DND-41 (cell line): ENCODE results near the gene SNX19.

Source experiments
- ATAC-seq: fragments of 200-7000 bp; cut with Tn5 transposase; 3 replicates; pipeline ENCODE4 v1.9.1; 2021; ENCODE audit warnings: low read depth; ENCODE audit not compliant: insufficient read depth
- DNase-seq: peaks from one replicate; pipeline ENCODE4 v3.0.0-alpha.2; 2020
- H2AFZ ChIP-seq: 2 replicates; pipeline ENCODE4 v1.6.0; 2012; ENCODE audit warnings: low read depth, low read length
- H3K27ac ChIP-seq: 2 replicates; pipeline ENCODE4 v1.5.1; 2012; ENCODE audit warnings: low read length, inconsistent platforms
- H3K27me3 ChIP-seq: fragments of 200-600 bp; sonication (generic); 2 replicates; pipeline ENCODE4 v1.6.0; 2012; ENCODE audit warnings: low read length, mild to moderate bottlenecking, inconsistent platforms; ENCODE audit not compliant: insufficient read depth, poor library complexity
- H3K36me3 ChIP-seq: 2 replicates; pipeline ENCODE4 v1.5.1; 2012; ENCODE audit warnings: low read length, inconsistent platforms; ENCODE audit not compliant: insufficient read depth
- H3K4me1 ChIP-seq: 2 replicates; pipeline ENCODE4 v1.5.1; 2012; ENCODE audit warnings: mild to moderate bottlenecking, low read length; ENCODE audit not compliant: insufficient read depth
- H3K4me2 ChIP-seq: 2 replicates; pipeline ENCODE4 v1.6.0; 2012; ENCODE audit warnings: mild to moderate bottlenecking, moderate library complexity, low read length, inconsistent platforms; ENCODE audit not compliant: insufficient read depth
- H3K4me3 ChIP-seq, 2 experiments: fragments of 200-600 bp in 1 of 2; shearing (Covaris generic) in 1 of 2; 2 replicates each; pipeline ENCODE4 v1.5.1; 2012 to 2016; ENCODE audit warnings: inconsistent platforms in 2 of 2, low read length in 2 of 2, mild to moderate bottlenecking in 2 of 2, low read depth in 1 of 2, moderate library complexity in 1 of 2
- H3K79me2 ChIP-seq: 2 replicates; pipeline ENCODE4 v1.6.0; 2012; ENCODE audit warnings: low read length, inconsistent platforms; ENCODE audit not compliant: insufficient read depth
- H3K9ac ChIP-seq: 2 replicates; pipeline ENCODE4 v1.6.0; 2012; ENCODE audit warnings: low read depth, mild to moderate bottlenecking, inconsistent platforms, low read length, moderate library complexity
- H3K9me3 ChIP-seq: 2 replicates; pipeline ENCODE4 v1.5.1; 2012; ENCODE audit warnings: low read length, moderate library complexity, mild to moderate bottlenecking, inconsistent platforms; ENCODE audit not compliant: insufficient read depth, severe bottlenecking
- H4K20me1 ChIP-seq: 2 replicates; pipeline ENCODE4 v1.6.0; 2012; ENCODE audit warnings: low read length; ENCODE audit not compliant: insufficient read depth
- CTCF ChIP-seq: IDR thresholded peaks from 2 replicates; pipeline ENCODE4 v1.5.1; 2012; ENCODE audit warnings: borderline replicate concordance, low read length, moderate library complexity, mild to moderate bottlenecking; ENCODE audit not compliant: poor library complexity, severe bottlenecking; ENCODE audit errors: extremely low read depth
- EZH2 ChIP-seq: IDR thresholded peaks from 3 replicates; pipeline ENCODE4 v1.6.1; 2012; ENCODE audit warnings: borderline replicate concordance, low read depth, mild to moderate bottlenecking, moderate library complexity, low read length, inconsistent platforms; ENCODE audit not compliant: severe bottlenecking

Gene SNX19

GRCh38 chr11:130831506-130831905, 84.8 kb downstream of the SNX19 start:
- Histone ChIP-seq H3K27me3 (no peaks in the 10 kb centered on the region), H2AFZ (no peak overlapping the region), H4K20me1 (no peaks in the 10 kb centered on the region), H3K36me3 (no peaks in the 10 kb centered on the region), H3K4me2 (no peak overlapping the region), H3K9me3 (no peaks in the 10 kb centered on the region), H3K9ac (no peak overlapping the region), H3K79me2 (no peaks in the 10 kb centered on the region), H3K27ac (no peak overlapping the region), H3K4me1 (no peaks in the 10 kb centered on the region), H3K4me3 (no peak overlapping the region)
- DNase-seq (no peak), ATAC-seq (no peak)
- TF ChIP-seq CTCF (no peak), EZH2 (no peak)

GRCh38 chr11:130830566-130830965, 85.7 kb downstream of the SNX19 start:
- Histone ChIP-seq H3K9ac (no peak overlapping the region), H3K4me2 (no peak overlapping the region), H3K4me1 (no peaks in the 10 kb centered on the region), H2AFZ (no peak overlapping the region), H3K27me3 (peaks cover 5% of the 10 kb centered on the region), H3K9me3 (no peaks in the 10 kb centered on the region), H3K36me3 (no peaks in the 10 kb centered on the region), H4K20me1 (no peaks in the 10 kb centered on the region), H3K79me2 (no peaks in the 10 kb centered on the region), H3K4me3 (no peak overlapping the region), H3K27ac (no peak overlapping the region)
- DNase-seq = no peak
- no peak for ATAC-seq
- TF ChIP-seq EZH2 = no peak
- no peak for TF ChIP-seq CTCF

- Histone ChIP-seq H3K9ac (no peak overlapping the region), H3K79me2 (no peaks in the 10 kb centered on the region), H3K4me3 (no peak overlapping the region), H2AFZ (no peak overlapping the region), H3K27ac (no peak overlapping the region), H3K9me3 (no peaks in the 10 kb centered on the region), H3K27me3 (peaks cover 10% of the 10 kb centered on the region), H4K20me1 (no peaks in the 10 kb centered on the region), H3K4me1 (no peaks in the 10 kb centered on the region), H3K36me3 (no peaks in the 10 kb centered on the region), H3K4me2 (no peak overlapping the region)
- ATAC-seq = no peak
- DNase-seq = no peak
- TF ChIP-seq CTCF = no peak
- no peak for TF ChIP-seq EZH2
Observed at GRCh38 chr11:130829920-130830511, 86.3 kb downstream of the SNX19 start.

- H3K9me3 ChIP-seq = no peaks in the 10 kb centered on the region
- no peaks in the 10 kb centered on the region for H3K4me1 ChIP-seq
- no peaks in the 10 kb centered on the region for H3K79me2 ChIP-seq
- TF ChIP-seq CTCF = no peak
- no peak for TF ChIP-seq EZH2
- no peak for ATAC-seq
- no peaks in the 10 kb centered on the region for H4K20me1 ChIP-seq
- H3K9ac ChIP-seq = no peak overlapping the region
- no peak overlapping the region for H2AFZ ChIP-seq
- peaks cover 10% of the 10 kb centered on the region for H3K27me3 ChIP-seq
- H3K4me3 ChIP-seq = no peak overlapping the region
- H3K36me3 ChIP-seq = no peaks in the 10 kb centered on the region
- no peak overlapping the region for H3K27ac ChIP-seq
- DNase-seq = no peak
- H3K4me2 ChIP-seq = no peak overlapping the region
Observed at GRCh38 chr11:130828741-130829140, 87.5 kb downstream of the SNX19 start.
